K562 (cell line): ENCODE measurements around the gene C3orf85. TPM values are rescaled to one million over a fixed set of nuclear protein-coding genes. Genes with fewer than 3 reads are reported as not detected.

Source experiments
- ATAC-seq: fragments of 200-7000 bp; cut with Tn5 transposase; 3 replicates; pipeline ENCODE4 v1.9.1; 2020; ENCODE audit warnings: moderate library complexity
- BruUV-seq: library from RNA; stranded (reverse); fragments of 400-500 nt; replicated peaks from 2 replicates; lab custom pipeline; 2021; lab: Mats Ljungman, UMichigan
- CTCF ChIA-PET: fragments of 300-600 bp; formaldehyde crosslinking; extraction: SDS; loops from one replicate; lab custom pipeline; 2021; ENCODE audit warnings: low intra/inter-chr PET ratio; lab: Yijun Ruan, JAX
- POLR2A ChIA-PET: fragments of 300-600, 350-650 bp; sonication (Branson Sonifier 250); formaldehyde crosslinking; extraction: SDS; loops from one replicate; lab custom pipeline; 2021; ENCODE audit warnings: antibody characterized with exemption, inconsistent platforms; lab: Yijun Ruan, JAX
- DNase-seq, 4 experiments: peaks; one replicate each; pipeline versions ENCODE4 v3.0.0 to v3.0.0-alpha.2; 2011 to 2018; ENCODE audit warnings: low spot score in 3 of 4, mixed read lengths in 3 of 4; ENCODE audit errors: extremely low read depth in 1 of 4
- FAIRE-seq: peaks from 2 replicates; lab custom pipeline; 2011; peaks lifted over from hg19 to GRCh38; lab: Jason Lieb, UNC
- H2AFZ ChIP-seq: 2 replicates; pipeline ENCODE4 v1.6.0; 2011; ENCODE audit warnings: low read depth, low read length, control low read depth, inconsistent platforms
- H3K27ac ChIP-seq: fragments of 200-600 bp; 3 replicates; pipeline ENCODE4 v1.8.0; 2011; ENCODE audit warnings: low read depth, mild to moderate bottlenecking, control low read depth, inconsistent platforms, low read length, moderate library complexity, mixed read lengths; ENCODE audit errors: extremely low read depth
- H3K27me3 ChIP-seq, 2 experiments: fragments of 300-600 bp in 1 of 2; 2 replicates in 1 of 2; 3 replicates in 1 of 2; pipeline versions ENCODE4 v1.6.0 to v1.8.0; 2011; ENCODE audit warnings: inconsistent platforms in 2 of 2, low read length in 2 of 2, mild to moderate bottlenecking in 1 of 2, mixed read lengths in 1 of 2, moderate library complexity in 1 of 2; ENCODE audit not compliant: control insufficient read depth in 2 of 2, insufficient read depth in 2 of 2
- H3K36me3 ChIP-seq: fragments of 300-600 bp; 3 replicates; pipeline ENCODE4 v1.8.0; 2011; ENCODE audit warnings: mild to moderate bottlenecking, low read length, inconsistent platforms; ENCODE audit not compliant: control insufficient read depth, insufficient read depth
- H3K4me1 ChIP-seq, 2 experiments: fragments of 200-600 bp in 1 of 2; replicated peaks in 1 of 2; 2 replicates in 1 of 2; 3 replicates in 1 of 2; pipeline versions ENCODE4 v1.5.1 to v1.8.0; 2011; ENCODE audit warnings: inconsistent platforms in 2 of 2, low read length in 2 of 2, mild to moderate bottlenecking in 1 of 2, mixed read lengths in 1 of 2, moderate library complexity in 1 of 2; ENCODE audit not compliant: control insufficient read depth in 2 of 2, insufficient read depth in 2 of 2
- H3K4me2 ChIP-seq: 2 replicates; pipeline ENCODE4 v1.6.1; 2011; ENCODE audit warnings: low read length, control low read depth, inconsistent platforms, mixed read lengths; ENCODE audit not compliant: insufficient read depth
- H3K4me3 ChIP-seq: fragments of 200-600 bp; sonication (generic), shearing (Covaris generic); 2 replicates; pipeline ENCODE4 v1.5.1; 2016; ENCODE audit warnings: control low read depth, inconsistent platforms
- H3K79me2 ChIP-seq: fragments of 200-600 bp; 3 replicates; pipeline ENCODE4 v1.8.0; 2011; ENCODE audit warnings: low read length, inconsistent platforms; ENCODE audit not compliant: control insufficient read depth, insufficient read depth
- H3K9ac ChIP-seq, 2 experiments: 2 replicates each; pipeline versions ENCODE4 v1.6.0 to v1.6.1; 2011; ENCODE audit warnings: low read depth in 2 of 2, low read length in 2 of 2, control low read depth in 1 of 2, inconsistent platforms in 1 of 2, mild to moderate bottlenecking in 1 of 2, mixed read lengths in 1 of 2; ENCODE audit not compliant: insufficient read depth in 1 of 2
- H3K9me1 ChIP-seq: one replicate; pipeline ENCODE4 v1.6.0; 2011; ENCODE audit warnings: inconsistent platforms, mild to moderate bottlenecking, low read length, moderate library complexity; ENCODE audit not compliant: control insufficient read depth, insufficient read depth
- H3K9me3 ChIP-seq: replicated peaks from 2 replicates; pipeline ENCODE4 v1.5.1; 2011; ENCODE audit warnings: low read depth, low read length, inconsistent platforms; ENCODE audit not compliant: control insufficient read depth, insufficient read depth
- H4K20me1 ChIP-seq: replicated peaks from 2 replicates; pipeline ENCODE4 v1.6.1; 2011; ENCODE audit warnings: low read length, inconsistent platforms, mixed read lengths; ENCODE audit not compliant: control insufficient read depth, insufficient read depth
- ARHGAP35 ChIP-seq: fragments of 450-650 bp; IDR thresholded peaks from 2 replicates; pipeline ENCODE4 v1.6.1; 2018; ENCODE audit not compliant: partially characterized antibody
- CHD2 ChIP-seq: IDR thresholded peaks from 2 replicates; pipeline ENCODE4 v1.6.1; 2011; ENCODE audit warnings: low read depth, low read length
- ETV5 ChIP-seq: sonication (generic); formaldehyde crosslinking; IDR thresholded peaks from 2 replicates; pipeline ENCODE4 v1.4.0; 2020; ENCODE audit warnings: low read depth, mild to moderate bottlenecking, missing genetic modification reagents
- EZH2 ChIP-seq: IDR thresholded peaks from 2 replicates; pipeline ENCODE4 v1.6.1; 2012; ENCODE audit warnings: low read depth, mild to moderate bottlenecking, inconsistent platforms, low read length, borderline replicate concordance
- PHB ChIP-seq: fragments of 250-450 bp; sonication (Bioruptor Pico); IDR thresholded peaks from 2 replicates; pipeline ENCODE4 v1.5.0; 2021
- TCF3 ChIP-seq: sonication (generic); formaldehyde crosslinking; IDR thresholded peaks from 2 replicates; pipeline ENCODE4 v1.4.0; 2020; ENCODE audit warnings: mild to moderate bottlenecking, missing genetic modification reagents
- TSC22D4 ChIP-seq: fragments of 450-650 bp; IDR thresholded peaks from 2 replicates; pipeline ENCODE4 v1.6.1; 2016; ENCODE audit warnings: missing genetic modification characterization, missing biosample characterization, control low read depth
- ZNF175 ChIP-seq: fragments of 200-800 bp; sonication (Bioruptor generic); IDR thresholded peaks from 2 replicates; pipeline ENCODE4 v1.6.1; 2016; ENCODE audit warnings: low read depth, mild to moderate bottlenecking, missing genetic modification characterization, missing compliant biosample characterization
- ZNF644 ChIP-seq: fragments of 200-800 bp; sonication (Bioruptor generic); IDR thresholded peaks from 2 replicates; pipeline ENCODE4 v1.6.1; 2016; ENCODE audit warnings: low read depth, missing genetic modification characterization, missing compliant biosample characterization
- ZNF76 ChIP-seq: fragments of 250-450 bp; sonication (Bioruptor Pico); IDR thresholded peaks from 2 replicates; pipeline ENCODE4 v1.4.0; 2020; ENCODE audit warnings: mild to moderate bottlenecking, moderate library complexity, borderline replicate concordance
- WGBS: fragments of 100-300 bp; shearing (Covaris generic); methylation state at CpG from one replicate; pipeline ENCODE4 v1.1.6; 2016; ENCODE audit warnings: low coverage, mixed read lengths; ENCODE audit not compliant: insufficient coverage; ENCODE audit errors: missing lambda C conversion rate; 5-methylcytosine and 5-hydroxymethylcytosine counted together
- in situ Hi-C: fragments of 300-500 bp; cut with MboI; formaldehyde crosslinking; loops from 4 replicates; pipeline ENCODE4 v1.15.0; 2018; ENCODE audit warnings: inconsistent platforms, mixed read lengths
- intact Hi-C: fragments of 100-400 bp; cut with micrococcal nuclease; formaldehyde crosslinking; loops from 2 replicates; pipeline ENCODE4 v1.14.2; 2022
- polyA plus RNA-seq, 8 experiments: library from polyadenylated mRNA; depleted of rRNA in 4 of 8; stranded (reverse) in 5 of 8; unstranded in 3 of 8; fragments of >200 nt; fragmentation: Nextera tagmentation in 2 of 8; fragmentation: Illumina TruSeq in 1 of 8; extraction: Ambion mirVana in 2 of 8; extraction: Trizol in 1 of 8; gene quantifications; 2 replicates each; pipeline versions ENCODE4 v1.2.1 to v1.2.3, GENCODE V29; 2011 to 2014; ENCODE audit warnings: inconsistent platforms in 1 of 8, missing spikeins in 1 of 8
- total RNA-seq, 7 experiments: library from RNA; depleted of rRNA in 6 of 7; stranded (reverse); fragments of >200 nt in 6 of 7; fragmentation: Illumina TruSeq in 2 of 7; extraction: Trizol in 2 of 7; gene quantifications; 2 replicates each; pipeline versions ENCODE4 v1.2.1 to v1.2.3, GENCODE V29; 2011 to 2021; ENCODE audit warnings: low replicate concordance in 1 of 7
- TF ChIP-seq, protein P1 (sequence below): fragments of 450-650 bp; IDR thresholded peaks from 2 replicates; pipeline ENCODE4 v1.6.1; 2016; ENCODE audit warnings: mild to moderate bottlenecking, moderate library complexity

C3orf85 gene
- total and polyA plus RNA-seq, 9 of the 15 experiments (the other 6 are each of a cell fraction or from before 2014, with no cell fraction given) = not detected

DNA sequence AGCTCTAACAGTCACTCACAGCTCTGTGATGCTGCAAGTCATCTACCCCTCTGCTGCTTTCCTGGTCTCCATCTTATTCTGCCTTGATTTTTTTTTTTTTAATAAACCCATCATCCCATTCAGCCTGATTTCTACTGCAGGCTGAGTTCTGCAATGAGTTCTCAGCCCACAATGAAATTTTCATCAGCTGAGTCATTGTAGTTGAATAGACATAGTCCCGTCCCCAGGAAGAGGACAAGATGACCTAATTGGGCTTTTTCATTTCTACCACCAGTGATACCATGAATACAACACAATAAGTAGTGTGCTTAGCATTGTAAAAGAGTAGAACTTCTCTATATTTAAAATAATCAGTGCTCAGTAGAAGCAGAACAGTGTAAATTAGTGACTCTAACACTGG lies 59.3 kb downstream of the C3orf85 start:
- intact Hi-C loops = no loop called here

More for the DNA sequence above, 59.3 kb downstream of the C3orf85 start:
- Histone ChIP-seq H3K27ac (no peak overlapping the region), H3K4me3 (no peak overlapping the region), H3K36me3 (no peaks in the 10 kb centered on the region), H3K4me1 (no peaks in the 10 kb centered on the region), H3K27me3 (no peaks in the 10 kb centered on the region), H4K20me1 (no peaks in the 10 kb centered on the region), H3K4me2 (no peak overlapping the region), H2AFZ (no peak overlapping the region), H3K9ac (no peak overlapping the region), H3K79me2 (no peaks in the 10 kb centered on the region), H3K9me3 (no peaks in the 10 kb centered on the region), H3K9me1 (no peaks in the 10 kb centered on the region)
- ChIA-PET POLR2A (no interaction called here), CTCF (no interaction called here)
- WGBS = 0% methylated on average over 1 of the region's 1 CpG
- FAIRE-seq (no peak), ATAC-seq (no peak), DNase-seq (no peak)
- in situ Hi-C loops = no loop called here
- TF ChIP-seq ETV5 (no peak), TCF3 (CRISPR knock-in tag) (no peak), ARHGAP35 (no peak), CHD2 (no peak), PHB (no peak), ZNF175 (CRISPR knock-in tag) (no peak), EZH2 (no peak), ZNF644 (tag) (no peak), TSC22D4 (tag) (no peak), ZNF76 (CRISPR knock-in tag) (no peak)
- TF ChIP-seq, protein P1, sequence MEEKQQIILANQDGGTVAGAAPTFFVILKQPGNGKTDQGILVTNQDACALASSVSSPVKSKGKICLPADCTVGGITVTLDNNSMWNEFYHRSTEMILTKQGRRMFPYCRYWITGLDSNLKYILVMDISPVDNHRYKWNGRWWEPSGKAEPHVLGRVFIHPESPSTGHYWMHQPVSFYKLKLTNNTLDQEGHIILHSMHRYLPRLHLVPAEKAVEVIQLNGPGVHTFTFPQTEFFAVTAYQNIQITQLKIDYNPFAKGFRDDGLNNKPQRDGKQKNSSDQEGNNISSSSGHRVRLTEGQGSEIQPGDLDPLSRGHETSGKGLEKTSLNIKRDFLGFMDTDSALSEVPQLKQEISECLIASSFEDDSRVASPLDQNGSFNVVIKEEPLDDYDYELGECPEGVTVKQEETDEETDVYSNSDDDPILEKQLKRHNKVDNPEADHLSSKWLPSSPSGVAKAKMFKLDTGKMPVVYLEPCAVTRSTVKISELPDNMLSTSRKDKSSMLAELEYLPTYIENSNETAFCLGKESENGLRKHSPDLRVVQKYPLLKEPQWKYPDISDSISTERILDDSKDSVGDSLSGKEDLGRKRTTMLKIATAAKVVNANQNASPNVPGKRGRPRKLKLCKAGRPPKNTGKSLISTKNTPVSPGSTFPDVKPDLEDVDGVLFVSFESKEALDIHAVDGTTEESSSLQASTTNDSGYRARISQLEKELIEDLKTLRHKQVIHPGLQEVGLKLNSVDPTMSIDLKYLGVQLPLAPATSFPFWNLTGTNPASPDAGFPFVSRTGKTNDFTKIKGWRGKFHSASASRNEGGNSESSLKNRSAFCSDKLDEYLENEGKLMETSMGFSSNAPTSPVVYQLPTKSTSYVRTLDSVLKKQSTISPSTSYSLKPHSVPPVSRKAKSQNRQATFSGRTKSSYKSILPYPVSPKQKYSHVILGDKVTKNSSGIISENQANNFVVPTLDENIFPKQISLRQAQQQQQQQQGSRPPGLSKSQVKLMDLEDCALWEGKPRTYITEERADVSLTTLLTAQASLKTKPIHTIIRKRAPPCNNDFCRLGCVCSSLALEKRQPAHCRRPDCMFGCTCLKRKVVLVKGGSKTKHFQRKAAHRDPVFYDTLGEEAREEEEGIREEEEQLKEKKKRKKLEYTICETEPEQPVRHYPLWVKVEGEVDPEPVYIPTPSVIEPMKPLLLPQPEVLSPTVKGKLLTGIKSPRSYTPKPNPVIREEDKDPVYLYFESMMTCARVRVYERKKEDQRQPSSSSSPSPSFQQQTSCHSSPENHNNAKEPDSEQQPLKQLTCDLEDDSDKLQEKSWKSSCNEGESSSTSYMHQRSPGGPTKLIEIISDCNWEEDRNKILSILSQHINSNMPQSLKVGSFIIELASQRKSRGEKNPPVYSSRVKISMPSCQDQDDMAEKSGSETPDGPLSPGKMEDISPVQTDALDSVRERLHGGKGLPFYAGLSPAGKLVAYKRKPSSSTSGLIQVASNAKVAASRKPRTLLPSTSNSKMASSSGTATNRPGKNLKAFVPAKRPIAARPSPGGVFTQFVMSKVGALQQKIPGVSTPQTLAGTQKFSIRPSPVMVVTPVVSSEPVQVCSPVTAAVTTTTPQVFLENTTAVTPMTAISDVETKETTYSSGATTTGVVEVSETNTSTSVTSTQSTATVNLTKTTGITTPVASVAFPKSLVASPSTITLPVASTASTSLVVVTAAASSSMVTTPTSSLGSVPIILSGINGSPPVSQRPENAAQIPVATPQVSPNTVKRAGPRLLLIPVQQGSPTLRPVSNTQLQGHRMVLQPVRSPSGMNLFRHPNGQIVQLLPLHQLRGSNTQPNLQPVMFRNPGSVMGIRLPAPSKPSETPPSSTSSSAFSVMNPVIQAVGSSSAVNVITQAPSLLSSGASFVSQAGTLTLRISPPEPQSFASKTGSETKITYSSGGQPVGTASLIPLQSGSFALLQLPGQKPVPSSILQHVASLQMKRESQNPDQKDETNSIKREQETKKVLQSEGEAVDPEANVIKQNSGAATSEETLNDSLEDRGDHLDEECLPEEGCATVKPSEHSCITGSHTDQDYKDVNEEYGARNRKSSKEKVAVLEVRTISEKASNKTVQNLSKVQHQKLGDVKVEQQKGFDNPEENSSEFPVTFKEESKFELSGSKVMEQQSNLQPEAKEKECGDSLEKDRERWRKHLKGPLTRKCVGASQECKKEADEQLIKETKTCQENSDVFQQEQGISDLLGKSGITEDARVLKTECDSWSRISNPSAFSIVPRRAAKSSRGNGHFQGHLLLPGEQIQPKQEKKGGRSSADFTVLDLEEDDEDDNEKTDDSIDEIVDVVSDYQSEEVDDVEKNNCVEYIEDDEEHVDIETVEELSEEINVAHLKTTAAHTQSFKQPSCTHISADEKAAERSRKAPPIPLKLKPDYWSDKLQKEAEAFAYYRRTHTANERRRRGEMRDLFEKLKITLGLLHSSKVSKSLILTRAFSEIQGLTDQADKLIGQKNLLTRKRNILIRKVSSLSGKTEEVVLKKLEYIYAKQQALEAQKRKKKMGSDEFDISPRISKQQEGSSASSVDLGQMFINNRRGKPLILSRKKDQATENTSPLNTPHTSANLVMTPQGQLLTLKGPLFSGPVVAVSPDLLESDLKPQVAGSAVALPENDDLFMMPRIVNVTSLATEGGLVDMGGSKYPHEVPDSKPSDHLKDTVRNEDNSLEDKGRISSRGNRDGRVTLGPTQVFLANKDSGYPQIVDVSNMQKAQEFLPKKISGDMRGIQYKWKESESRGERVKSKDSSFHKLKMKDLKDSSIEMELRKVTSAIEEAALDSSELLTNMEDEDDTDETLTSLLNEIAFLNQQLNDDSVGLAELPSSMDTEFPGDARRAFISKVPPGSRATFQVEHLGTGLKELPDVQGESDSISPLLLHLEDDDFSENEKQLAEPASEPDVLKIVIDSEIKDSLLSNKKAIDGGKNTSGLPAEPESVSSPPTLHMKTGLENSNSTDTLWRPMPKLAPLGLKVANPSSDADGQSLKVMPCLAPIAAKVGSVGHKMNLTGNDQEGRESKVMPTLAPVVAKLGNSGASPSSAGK = no peak
- no TSS peak for BruUV-seq
